NCI-H187 treated with DMSO at 0.1 percent for 48 hours (cell line): ENCODE results near the gene PNMA1.

ENCODE experiments used
- DNase-seq: peaks from one replicate; lab custom pipeline; 2025; lab: John Stamatoyannopoulos, UW

PNMA1 gene

DNA sequence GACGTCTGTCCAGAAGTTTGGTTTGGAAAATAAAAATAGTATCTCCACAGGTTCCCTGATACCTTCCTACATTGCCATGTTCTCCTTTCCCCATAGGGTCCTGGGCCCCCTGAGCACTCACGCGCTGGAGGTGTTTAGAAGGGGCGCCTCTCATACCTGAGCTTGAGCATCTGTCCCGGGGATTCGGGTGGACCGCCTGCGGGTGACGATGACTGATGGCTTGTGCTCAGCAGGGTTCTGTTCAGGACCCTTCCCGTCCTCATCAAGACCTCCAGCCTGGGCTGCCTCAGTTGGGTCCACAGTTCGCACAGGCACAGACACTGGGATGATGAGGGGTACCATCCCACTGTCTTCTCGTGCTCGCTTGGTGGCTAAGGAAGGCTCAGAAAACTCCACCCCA lies 22.7 kb upstream of the PNMA1 start:
- DNase-seq, result no peak

DNA sequence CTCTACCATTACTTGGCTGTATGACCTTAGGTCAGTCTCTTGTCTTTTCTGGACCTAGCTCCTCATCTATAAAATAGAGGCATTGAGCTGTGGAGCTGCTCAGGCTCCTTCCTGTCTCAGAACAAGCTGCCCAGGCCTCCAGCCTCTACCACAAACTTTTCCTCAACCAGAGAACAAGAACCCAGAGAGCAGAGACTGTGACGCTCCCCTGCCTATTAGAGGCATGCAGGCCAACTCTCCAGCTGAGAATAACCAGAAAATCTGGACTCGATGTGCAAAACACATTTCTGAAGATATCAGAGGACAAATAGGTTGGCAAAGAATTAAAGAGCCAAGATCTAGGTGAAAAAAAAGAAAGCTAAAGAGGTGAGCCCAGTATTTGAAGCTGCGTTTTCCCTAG lies 17.8 kb upstream of the PNMA1 start:
- DNase-seq, result no peak

DNA sequence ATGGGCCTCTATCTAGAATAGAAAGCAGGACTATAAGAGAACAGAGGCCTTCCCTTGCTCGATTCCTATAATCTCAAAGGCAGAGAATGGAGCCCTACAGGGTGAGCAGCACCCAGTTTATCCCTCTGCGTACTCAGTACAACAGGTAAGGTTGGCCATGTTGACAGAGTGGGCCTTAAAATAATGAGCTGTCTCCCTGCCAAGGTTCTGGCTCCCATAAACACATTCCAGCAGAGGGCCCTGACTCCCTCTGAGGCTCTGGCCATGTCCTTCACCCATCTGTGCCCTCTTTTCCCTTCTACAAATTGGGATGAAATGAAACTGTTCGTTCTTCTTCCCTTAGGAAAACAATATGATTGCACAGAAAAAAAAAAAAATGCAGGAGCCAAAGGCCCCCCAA lies 16.9 kb upstream of the PNMA1 start:
- no peak for DNase-seq

DNA sequence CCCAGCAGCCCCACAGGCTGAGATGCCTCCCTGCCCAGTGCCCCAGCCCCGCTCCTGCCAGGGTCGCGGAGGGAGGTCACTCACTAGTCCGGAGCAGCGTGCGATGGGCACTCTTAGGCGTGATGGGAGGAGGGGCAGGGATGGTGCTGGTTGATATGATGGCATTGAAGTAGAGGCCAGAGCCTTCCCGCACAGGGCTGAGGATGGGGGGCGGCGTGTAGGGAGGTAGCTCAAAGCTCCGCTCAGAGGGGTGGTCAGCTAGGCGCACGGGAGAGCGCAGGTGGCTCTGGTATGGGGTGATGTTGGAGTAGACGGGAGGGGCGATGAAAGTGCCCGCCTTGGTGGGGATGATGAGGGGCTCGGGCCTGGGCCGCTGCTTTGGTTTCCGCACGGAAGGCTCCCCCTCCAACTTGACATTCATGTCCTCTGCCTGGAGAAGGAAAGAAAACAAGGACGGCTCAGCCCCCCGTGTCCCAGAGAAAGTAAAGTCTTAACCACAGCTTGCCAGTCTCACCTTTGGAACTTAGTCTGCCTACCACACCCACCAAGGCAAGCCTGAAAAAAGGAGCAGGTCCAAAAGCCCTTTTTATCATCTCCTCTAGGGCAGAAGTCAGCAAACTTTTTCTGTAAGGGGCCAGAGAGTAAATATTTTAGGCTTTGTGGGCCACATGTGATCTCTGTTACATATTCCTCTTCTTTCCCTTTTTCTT lies 15.5 kb upstream of the PNMA1 start:
- no peak for DNase-seq

DNA sequence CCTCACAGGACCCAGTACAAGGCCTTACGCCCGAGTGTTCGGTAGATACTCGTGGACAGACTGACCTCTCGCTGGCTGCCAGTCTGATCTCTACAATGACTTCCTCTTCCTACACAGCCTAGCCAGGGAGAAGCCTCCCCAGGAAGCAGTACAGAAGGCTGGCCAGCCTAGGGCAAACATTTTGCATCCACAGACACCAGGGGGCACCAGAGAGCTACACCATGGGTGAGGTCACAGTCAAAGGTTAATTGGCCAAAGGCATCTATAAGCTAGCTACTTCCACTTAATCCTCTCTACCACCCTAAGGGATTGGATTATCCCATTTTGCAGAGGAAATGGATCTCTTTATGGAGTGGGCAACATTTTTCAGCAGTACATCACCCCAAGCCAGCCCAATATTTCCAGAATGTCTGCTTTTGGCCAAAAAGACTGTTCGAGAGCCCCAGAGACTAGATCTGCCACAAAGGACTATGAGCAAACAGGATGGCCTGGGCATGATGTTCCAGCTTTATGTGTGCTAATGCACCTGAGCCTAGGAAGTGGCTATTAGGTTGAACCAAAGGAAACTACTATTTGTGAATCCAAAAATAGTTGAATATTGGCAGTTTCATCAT lies 14.6 kb upstream of the PNMA1 start:
- no peak for DNase-seq

DNA sequence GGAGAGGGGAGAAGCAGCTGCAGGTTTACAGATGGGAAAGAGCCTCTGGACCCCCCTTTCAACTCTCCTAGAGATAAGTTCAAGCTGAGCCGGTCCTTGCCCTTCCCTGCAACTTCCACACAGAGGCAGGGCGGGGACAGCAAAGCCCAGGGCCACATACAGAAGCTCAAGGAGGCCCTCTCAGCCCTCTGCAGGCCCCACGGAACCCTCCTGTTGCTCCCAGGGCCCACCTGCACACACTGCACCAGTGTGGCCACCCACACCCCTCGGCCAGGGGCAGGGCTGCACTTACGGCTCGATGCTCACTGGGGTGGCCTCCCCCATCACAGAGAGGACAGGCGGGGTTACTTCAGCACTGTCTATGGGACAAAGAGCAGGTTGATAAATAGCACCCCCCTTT lies 13.0 kb upstream of the PNMA1 start:
- no peak for DNase-seq

DNA sequence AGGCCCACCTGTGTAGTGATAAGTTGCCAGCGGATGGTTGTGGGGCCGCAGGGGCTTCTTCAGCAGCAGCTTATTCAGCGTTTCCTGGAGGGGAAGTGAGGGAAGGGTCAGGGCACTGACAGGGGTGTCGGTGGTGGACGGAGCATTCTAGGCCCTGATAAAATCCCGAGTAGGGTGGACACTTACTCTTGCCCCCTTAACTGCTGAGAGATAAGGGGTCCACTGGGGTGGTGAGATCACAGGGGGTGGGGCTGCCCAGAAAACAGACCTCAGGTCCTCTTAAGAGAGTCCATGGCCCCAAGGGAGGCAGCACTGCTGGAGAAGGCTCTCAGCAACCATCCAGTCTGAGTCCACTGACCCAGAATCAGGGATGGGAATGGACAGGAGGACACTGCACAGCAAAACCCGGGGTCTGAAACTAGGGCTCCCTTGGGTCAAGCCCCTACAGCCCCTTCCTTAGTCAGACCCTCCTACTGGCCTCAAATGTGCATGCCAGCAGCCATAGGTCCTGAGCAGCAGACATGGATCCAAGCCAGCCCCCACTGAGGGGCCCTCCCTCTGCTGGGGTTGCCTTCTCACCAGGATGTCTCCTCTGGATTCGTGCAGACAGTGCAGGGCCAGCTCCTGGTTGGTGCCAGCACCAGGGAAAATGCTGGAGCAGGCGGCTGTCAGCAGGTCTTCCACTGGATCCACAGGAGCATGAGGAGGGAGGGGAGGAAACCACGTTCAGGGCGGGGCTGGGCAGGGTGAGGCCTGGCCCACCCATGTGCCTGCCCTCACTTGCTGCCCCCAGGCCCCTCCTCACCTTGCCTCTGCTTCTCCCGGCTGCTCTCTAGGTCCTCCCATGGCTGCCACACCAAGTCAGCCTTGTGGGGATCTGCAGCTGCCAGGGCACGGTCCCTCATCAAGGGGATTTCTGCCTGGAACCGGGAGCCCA lies 12.1 kb upstream of the PNMA1 start:
- no peak for DNase-seq

DNA sequence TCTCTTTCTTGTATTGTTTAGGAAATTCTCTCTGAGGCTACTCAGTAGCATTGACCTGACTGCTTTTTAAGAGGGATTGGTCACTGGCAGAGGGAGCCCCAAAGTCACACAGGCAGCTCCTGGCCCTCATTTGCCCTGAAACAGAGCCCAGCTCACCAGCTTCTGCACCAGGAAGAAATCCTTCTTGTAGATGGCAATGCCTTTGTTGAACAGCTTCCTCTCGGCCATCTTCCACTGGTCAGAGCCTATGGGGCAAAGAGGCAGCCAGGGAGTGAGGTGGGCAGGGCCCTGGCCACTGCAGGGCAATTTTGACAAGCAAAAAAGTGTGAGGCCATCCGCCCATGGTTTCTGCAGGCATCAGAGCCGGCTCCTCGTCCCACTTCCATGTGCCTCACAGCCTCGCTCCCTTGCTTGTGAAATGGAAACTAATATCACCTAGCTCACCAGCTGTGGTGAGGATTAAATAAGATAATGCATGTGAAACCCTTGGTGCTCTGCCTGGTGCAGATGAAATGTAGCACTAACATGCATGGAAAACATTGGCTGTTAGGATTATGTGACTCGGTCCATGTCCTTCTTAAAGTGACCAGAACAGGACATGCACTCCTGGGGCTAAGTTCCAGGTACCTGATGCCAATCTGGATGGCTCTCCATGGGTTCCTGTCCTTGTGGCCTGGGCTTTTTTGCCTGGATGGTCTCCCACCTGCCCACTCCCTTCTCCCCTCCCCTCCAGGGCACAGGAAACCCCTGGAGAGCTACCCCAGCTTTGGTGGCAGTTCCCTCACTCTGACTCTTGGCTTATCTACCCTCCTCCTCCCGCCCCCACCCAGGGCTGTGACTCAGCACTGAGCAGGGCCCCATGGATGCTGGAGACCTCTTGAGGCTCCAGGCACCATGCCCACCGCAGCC lies 11.2 kb upstream of the PNMA1 start:
- DNase-seq, result no peak

DNA sequence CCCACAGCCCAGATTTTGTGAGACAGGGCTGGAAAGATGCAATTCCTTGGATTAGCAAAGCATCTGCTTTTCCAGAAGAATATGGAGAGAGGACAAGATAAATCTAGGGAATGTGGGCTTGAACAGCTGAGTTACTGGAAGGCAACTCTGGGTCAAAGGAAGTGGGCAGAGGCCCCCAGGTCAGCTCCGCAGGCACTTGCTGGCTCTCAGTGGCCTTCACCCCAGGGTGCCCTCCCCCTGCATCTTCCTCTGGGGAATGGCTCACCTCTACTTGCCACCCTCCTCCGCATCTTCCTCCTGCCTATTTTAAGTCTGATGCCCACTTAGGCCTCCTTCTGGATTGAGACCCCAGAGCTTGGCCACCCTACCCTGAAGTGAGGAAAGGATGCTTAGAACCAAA lies 10.5 kb upstream of the PNMA1 start:
- DNase-seq, result no peak

DNA sequence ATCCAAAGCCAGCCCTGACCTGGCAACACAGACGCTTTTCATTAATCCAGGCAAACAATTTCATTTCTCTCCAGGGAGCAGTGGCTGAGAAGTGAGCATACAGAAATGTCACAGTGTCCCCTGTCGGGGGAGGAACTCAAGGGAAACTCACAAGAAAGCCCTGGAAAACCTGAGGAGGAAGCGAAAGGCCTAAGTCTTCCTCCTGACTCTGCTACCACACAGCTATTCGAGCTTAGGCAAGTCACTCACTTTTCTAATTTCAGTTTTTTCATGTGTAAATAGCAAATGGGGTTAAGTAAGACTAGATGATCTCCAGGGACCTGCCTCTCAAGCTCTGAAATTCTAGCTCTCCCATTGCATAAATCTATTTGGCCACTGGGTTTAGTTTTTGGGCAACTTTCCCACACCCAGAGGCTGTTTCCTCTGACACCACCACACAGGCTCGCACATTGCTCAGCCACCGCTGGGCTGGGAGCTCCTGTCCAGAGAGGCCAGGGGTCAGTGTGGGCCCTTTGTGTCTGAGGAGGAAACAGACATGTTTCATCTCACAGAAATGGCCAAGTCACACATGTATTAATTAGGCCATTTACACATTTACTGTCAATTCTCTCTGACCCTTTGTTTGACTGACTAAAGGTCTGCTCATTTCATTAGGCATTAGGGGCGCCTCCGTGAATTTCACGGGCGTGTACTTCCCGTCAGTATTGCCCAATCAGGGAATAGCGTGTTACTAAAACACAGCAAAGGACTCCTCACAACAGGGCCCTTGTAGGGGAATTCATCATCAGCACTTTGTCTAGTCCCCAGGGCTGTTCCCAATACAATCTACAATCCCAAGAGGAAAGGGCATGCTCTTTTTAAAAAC lies 9.8 kb upstream of the PNMA1 start:
- DNase-seq, result no peak

DNA sequence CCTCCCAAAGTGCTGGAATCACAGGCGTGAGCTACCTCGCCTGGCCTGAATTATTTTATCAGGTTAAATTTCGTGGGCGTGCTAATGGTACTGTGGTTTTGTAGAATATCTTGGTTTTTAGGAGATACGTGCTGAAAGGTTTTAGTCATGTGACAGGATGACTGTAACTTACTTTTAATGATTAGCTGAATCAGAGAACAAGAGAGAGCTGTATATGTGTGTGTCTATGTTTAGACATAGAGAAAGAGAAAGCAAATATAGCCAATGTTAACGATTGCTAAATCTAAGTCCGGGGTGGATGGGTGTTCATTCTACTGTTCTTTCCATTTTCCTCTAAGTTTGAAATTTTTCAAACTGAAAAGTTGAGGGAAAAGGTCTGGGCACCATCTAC lies 9.2 kb upstream of the PNMA1 start:
- DNase-seq, result no peak

DNA sequence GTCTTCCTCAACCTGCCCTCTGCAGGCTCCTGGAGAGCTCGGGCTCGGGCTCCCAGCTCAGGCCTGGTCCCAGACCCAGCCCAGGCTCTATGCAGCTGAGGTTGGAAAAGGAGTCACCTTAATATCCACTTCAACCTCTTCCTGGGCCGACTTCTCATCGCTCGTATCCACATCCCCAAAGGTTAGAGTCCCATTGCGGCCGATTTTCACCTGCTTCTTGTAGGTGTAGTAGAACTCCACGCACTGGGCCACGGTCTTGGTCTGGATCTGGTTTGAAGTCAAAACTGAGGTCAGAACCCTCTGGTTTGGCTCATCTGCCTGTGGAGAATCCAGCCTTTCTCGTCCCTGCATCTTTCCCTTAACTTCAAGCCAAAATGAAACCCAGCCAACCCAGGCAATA lies 8.4 kb upstream of the PNMA1 start:
- no peak for DNase-seq

DNA sequence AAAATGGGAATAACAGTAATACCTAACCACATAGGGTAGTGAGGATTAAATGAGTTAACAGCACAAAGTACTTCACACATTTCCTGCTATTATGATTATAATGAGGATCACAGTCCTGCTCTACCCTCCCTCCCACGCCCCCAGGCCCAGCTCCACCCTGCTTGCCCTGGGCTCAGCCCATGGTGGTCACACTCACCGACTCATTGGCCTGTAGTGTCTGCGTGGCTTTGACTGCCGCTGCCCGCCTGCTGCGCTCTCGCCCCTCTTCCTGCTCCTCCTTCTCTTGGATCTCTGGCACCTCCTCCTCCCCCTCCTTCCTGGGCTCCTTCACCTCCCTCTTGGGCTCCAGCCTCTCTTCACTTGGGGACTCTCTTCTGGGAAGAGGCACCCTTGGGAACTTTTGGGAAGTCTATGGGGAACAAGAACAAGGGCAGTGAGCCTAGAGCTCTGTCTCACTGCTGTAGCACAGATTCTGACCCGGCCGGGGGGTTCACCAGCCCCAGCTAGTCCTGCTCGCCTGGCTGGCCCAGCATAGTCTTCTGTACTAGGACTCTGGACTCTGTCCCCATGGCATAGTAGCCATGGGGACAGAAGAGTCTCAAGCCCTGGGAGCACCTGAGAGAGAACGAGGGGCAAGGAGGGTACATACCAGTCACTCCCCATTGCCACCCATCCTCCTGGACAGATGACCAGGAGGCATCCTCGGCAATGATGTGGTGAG lies 7.1 kb upstream of the PNMA1 start:
- DNase-seq, result no peak

DNA sequence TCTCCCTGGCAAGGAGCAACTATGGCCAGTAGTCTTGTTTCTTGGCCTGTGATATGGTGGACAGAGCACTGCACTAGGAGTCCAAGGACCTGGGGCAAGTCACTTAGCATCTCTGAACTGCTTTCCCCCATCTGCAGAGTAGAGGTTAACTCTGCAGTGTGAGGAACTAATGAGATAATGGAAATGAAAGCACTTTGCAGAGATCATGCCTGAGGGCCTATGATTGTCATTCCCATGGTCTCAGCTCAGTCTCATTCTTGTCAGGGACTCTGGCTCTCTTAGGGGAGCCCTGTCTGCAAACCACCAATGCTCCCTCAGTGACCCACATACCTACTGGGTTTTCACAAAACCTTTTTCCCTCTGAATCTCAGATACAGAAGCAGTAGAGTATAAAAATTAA lies 6.5 kb upstream of the PNMA1 start:
- no peak for DNase-seq

DNA sequence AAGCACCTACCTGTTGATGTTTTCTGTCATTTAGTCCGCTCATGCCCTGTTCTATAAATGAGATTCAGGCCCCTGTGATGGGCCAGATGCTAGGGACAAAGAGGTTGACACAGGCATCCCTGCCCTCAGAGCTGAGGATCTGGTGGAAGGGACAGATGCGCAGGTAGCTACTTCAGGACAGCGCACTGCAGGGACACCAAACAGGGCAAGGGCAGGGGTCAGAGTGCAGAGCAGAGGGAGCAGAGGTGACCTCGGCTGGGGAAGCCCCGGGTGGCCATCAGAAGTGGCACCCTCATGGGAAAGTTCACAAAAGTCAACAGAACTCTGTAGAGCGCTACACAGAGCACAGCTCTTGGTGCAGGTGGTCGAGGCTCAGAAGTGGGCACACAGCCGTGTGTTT lies 5.6 kb upstream of the PNMA1 start:
- DNase-seq, result no peak

DNA sequence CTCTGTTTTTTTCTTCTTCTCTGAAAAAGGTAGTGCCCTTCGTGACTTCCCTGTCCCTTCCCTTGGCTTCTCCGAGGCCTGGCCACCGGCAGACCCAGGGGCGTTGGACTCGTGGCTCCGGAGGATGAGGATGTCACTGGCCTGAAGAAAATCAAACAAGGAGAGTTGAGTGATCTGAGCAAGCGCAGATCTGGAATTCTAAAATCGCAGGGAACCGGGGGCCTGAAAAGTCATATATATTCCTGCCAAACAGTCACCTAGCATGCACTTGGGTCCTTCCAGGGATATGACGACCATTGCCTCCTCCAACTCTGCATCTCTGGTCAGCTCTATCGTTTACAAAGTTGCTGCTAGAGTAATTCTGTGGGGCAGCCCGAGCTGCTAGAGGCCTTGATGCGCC lies 5.2 kb upstream of the PNMA1 start:
- no peak for DNase-seq

DNA sequence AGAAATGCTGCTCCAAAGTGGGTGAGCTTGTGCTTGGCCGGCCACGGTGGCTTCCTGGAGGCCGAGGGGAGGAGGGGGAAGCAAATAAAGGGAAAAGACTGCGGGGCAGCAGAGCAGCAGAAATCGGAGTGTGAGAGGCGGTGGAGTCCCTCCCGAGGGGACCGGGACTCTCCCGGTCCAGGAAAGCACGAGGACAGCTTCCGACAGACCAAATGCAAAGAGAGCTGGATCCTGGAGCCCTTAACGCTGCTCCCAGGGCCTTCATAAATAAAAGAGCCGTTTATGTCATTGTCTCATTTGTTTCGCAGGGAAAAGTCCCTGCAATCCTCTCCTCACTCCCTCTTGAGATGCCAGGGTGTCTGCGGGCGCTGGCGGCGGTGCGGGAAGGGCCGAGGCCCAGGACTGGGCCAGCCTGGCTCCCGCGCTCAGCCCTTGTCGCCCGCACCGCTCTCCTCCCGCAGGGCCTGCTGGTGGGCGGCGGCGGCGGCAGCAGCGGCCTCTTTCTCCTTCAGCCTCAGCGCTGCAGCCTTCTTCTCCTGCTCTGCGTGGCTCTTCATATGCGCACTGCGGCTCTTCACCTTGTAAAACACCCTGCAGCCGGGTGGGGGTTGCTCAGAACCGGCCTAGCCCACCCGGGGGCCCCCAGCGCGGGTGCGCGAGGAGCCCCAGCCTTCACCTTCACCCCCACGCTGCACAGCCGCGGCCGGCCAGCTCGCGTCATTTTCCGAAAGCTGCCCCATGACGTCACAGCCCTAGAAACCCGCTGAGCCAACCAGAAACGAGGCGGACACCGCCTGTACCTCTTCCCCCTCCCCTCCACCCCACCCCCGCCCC lies 4.5 kb upstream of the PNMA1 start:
- DNase-seq, result no peak

DNA sequence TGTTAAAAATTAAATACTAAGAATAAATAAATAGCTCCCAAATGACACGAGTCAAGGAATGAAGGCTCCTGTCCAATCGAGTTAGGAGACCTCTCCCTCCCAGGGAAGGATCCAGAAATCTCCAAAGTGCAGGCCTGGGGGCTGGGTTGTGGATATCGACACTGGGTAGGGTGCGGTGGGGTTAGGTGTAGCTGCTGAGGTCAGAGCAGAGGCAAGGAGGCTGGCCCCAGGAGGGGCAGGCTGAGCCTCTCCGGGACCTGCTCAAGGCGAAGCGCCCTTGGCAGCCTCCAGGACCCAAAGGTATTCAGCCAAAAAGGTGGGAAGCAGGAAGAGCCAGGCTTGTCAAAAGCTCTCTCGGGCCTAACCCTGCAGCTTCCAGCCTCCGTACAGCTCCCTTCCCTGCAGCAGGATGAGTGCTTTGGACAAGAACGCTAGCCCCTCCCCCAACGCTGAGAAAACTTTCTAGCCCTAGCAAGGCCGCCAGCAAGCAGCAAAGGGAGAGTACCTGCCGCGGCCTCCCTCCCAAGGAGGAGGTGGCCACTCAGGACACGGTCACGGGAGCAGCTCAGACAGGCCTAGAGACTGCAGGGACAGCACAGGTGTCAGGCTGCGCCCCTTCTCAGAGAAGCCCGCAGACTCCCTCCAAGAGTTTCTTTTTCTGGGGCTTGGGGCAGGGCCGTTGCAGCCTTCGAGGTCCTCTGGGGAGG lies 3.7 kb upstream of the PNMA1 start:
- DNase-seq, result no peak

DNA sequence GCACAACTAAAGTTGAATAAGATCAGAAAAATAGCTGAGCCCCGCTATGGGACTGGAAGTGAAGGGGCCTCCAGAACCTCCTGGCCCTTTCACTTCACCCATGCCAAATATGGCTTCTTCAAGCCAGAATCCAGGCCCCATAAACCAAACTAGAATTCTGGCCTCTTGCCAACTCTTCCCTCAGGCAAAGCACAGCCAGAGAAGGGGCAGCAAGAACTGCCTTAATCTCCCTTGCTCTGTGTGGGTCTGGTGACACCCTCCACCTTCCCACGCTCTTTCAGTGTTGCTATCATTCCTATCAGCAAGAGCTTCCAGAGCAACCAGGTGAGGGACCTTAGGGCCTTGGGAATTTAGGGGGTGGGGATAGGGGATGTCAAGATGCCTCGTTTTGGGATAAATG lies 3.1 kb upstream of the PNMA1 start:
- DNase-seq, result no peak
